H4 (cell line): ENCODE results near the gene RNFT2. TPM values are rescaled to one million over a fixed set of nuclear protein-coding genes. Genes with fewer than 3 reads are reported as not detected.

Experiments
- total RNA-seq: library from RNA; depleted of rRNA; stranded (reverse); fragments of >200 nt; shearing (Covaris generic); gene quantifications from 2 replicates; pipeline ENCODE4 v1.2.3, GENCODE V29; 2014; rRNA removed

RNFT2 gene
- total RNA-seq, 1 experiment from 2014 or later, result 4.5 TPM

Other genes with a start within 250 kb of the RNFT2 start
- gene MAP1LC3B2, start 178.9 kb upstream of the RNFT2 start, total RNA-seq, result 0.41 and 1.6 TPM in 2 replicates
- gene SPRING1, start 246 bp upstream of the RNFT2 start, total RNA-seq, result 15.9 and 29.9 TPM in 2 replicates
- 0.12 TPM in 1 of 2 replicates, not detected in the other for gene HRK, start 143.1 kb downstream of the RNFT2 start, total RNA-seq
- gene FBXW8, start 172.6 kb downstream of the RNFT2 start, total RNA-seq, result 9.8 and 9.9 TPM in 2 replicates